K562 (cell line): ENCODE data around the gene PET100. TPM values are rescaled to one million over a fixed set of nuclear protein-coding genes. Genes with fewer than 3 reads are reported as not detected.

Experiments used
- ATAC-seq: fragments of 200-7000 bp; cut with Tn5 transposase; 3 replicates; pipeline ENCODE4 v1.9.1; 2020; ENCODE audit warnings: moderate library complexity
- BruUV-seq: library from RNA; stranded (reverse); fragments of 400-500 nt; replicated peaks from 2 replicates; lab custom pipeline; 2021; lab: Mats Ljungman, UMichigan
- CTCF ChIA-PET: fragments of 300-600 bp; formaldehyde crosslinking; extraction: SDS; loops from one replicate; lab custom pipeline; 2021; ENCODE audit warnings: low intra/inter-chr PET ratio; lab: Yijun Ruan, JAX
- POLR2A ChIA-PET: fragments of 300-600, 350-650 bp; sonication (Branson Sonifier 250); formaldehyde crosslinking; extraction: SDS; loops from one replicate; lab custom pipeline; 2021; ENCODE audit warnings: antibody characterized with exemption, inconsistent platforms; lab: Yijun Ruan, JAX
- DNase-seq, 4 experiments: peaks; one replicate each; pipeline versions ENCODE4 v3.0.0 to v3.0.0-alpha.2; 2011 to 2018; ENCODE audit warnings: low spot score in 3 of 4, mixed read lengths in 3 of 4; ENCODE audit errors: extremely low read depth in 1 of 4
- FAIRE-seq: peaks from 2 replicates; lab custom pipeline; 2011; peaks lifted over from hg19 to GRCh38; lab: Jason Lieb, UNC
- H2AFZ ChIP-seq: 2 replicates; pipeline ENCODE4 v1.6.0; 2011; ENCODE audit warnings: low read depth, low read length, control low read depth, inconsistent platforms
- H3K27ac ChIP-seq: fragments of 200-600 bp; 3 replicates; pipeline ENCODE4 v1.8.0; 2011; ENCODE audit warnings: low read depth, mild to moderate bottlenecking, control low read depth, inconsistent platforms, low read length, moderate library complexity, mixed read lengths; ENCODE audit errors: extremely low read depth
- H3K27me3 ChIP-seq, 2 experiments: fragments of 300-600 bp in 1 of 2; 2 replicates in 1 of 2; 3 replicates in 1 of 2; pipeline versions ENCODE4 v1.6.0 to v1.8.0; 2011; ENCODE audit warnings: inconsistent platforms in 2 of 2, low read length in 2 of 2, mild to moderate bottlenecking in 1 of 2, mixed read lengths in 1 of 2, moderate library complexity in 1 of 2; ENCODE audit not compliant: control insufficient read depth in 2 of 2, insufficient read depth in 2 of 2
- H3K36me3 ChIP-seq: fragments of 300-600 bp; 3 replicates; pipeline ENCODE4 v1.8.0; 2011; ENCODE audit warnings: mild to moderate bottlenecking, low read length, inconsistent platforms; ENCODE audit not compliant: control insufficient read depth, insufficient read depth
- H3K4me1 ChIP-seq, 2 experiments: fragments of 200-600 bp in 1 of 2; replicated peaks in 1 of 2; 2 replicates in 1 of 2; 3 replicates in 1 of 2; pipeline versions ENCODE4 v1.5.1 to v1.8.0; 2011; ENCODE audit warnings: inconsistent platforms in 2 of 2, low read length in 2 of 2, mild to moderate bottlenecking in 1 of 2, mixed read lengths in 1 of 2, moderate library complexity in 1 of 2; ENCODE audit not compliant: control insufficient read depth in 2 of 2, insufficient read depth in 2 of 2
- H3K4me2 ChIP-seq: 2 replicates; pipeline ENCODE4 v1.6.1; 2011; ENCODE audit warnings: low read length, control low read depth, inconsistent platforms, mixed read lengths; ENCODE audit not compliant: insufficient read depth
- H3K4me3 ChIP-seq: fragments of 200-600 bp; sonication (generic), shearing (Covaris generic); 2 replicates; pipeline ENCODE4 v1.5.1; 2016; ENCODE audit warnings: control low read depth, inconsistent platforms
- H3K79me2 ChIP-seq: fragments of 200-600 bp; 3 replicates; pipeline ENCODE4 v1.8.0; 2011; ENCODE audit warnings: low read length, inconsistent platforms; ENCODE audit not compliant: control insufficient read depth, insufficient read depth
- H3K9ac ChIP-seq, 2 experiments: 2 replicates each; pipeline versions ENCODE4 v1.6.0 to v1.6.1; 2011; ENCODE audit warnings: low read depth in 2 of 2, low read length in 2 of 2, control low read depth in 1 of 2, inconsistent platforms in 1 of 2, mild to moderate bottlenecking in 1 of 2, mixed read lengths in 1 of 2; ENCODE audit not compliant: insufficient read depth in 1 of 2
- H3K9me1 ChIP-seq: one replicate; pipeline ENCODE4 v1.6.0; 2011; ENCODE audit warnings: inconsistent platforms, mild to moderate bottlenecking, low read length, moderate library complexity; ENCODE audit not compliant: control insufficient read depth, insufficient read depth
- H3K9me3 ChIP-seq: replicated peaks from 2 replicates; pipeline ENCODE4 v1.5.1; 2011; ENCODE audit warnings: low read depth, low read length, inconsistent platforms; ENCODE audit not compliant: control insufficient read depth, insufficient read depth
- H4K20me1 ChIP-seq: replicated peaks from 2 replicates; pipeline ENCODE4 v1.6.1; 2011; ENCODE audit warnings: low read length, inconsistent platforms, mixed read lengths; ENCODE audit not compliant: control insufficient read depth, insufficient read depth
- ATF4 ChIP-seq: fragments of 450-650 bp; formaldehyde crosslinking; IDR thresholded peaks from 2 replicates; pipeline ENCODE4 v1.4.0; 2022; ENCODE audit warnings: mild to moderate bottlenecking, moderate library complexity
- CTBP1 ChIP-seq: fragments of 450-650 bp; IDR thresholded peaks from 2 replicates; pipeline ENCODE4 v1.6.1; 2016; ENCODE audit warnings: borderline replicate concordance
- CXXC5 ChIP-seq: fragments of 250-450 bp; sonication (Bioruptor Pico); IDR thresholded peaks from 2 replicates; pipeline ENCODE4 v1.8.0; 2022; ENCODE audit warnings: inconsistent platforms, mild to moderate bottlenecking, moderate library complexity
- HNRNPLL ChIP-seq: fragments of 200-400 bp; formaldehyde crosslinking; IDR thresholded peaks from 2 replicates; pipeline ENCODE4 v1.6.1; 2017; ENCODE audit warnings: low read length, low read depth, mild to moderate bottlenecking; ENCODE audit not compliant: poor library complexity, severe bottlenecking
- NRF1 ChIP-seq, 2 experiments: fragments of 450-650 bp; IDR thresholded peaks in 1 of 2; conservative IDR thresholded peaks in 1 of 2; 2 replicates each; pipeline ENCODE4 v1.6.1; 2014; ENCODE audit warnings: mild to moderate bottlenecking in 2 of 2
- SMAD2 ChIP-seq: fragments of 150-350 bp; IDR thresholded peaks from 2 replicates; pipeline ENCODE4 v1.6.1; 2014; ENCODE audit warnings: low read depth, mild to moderate bottlenecking, low read length
- SMAD4 ChIP-seq: fragments of 250-450 bp; sonication (Bioruptor Pico); conservative IDR thresholded peaks from 2 replicates; pipeline ENCODE4 v1.8.0; 2021; ENCODE audit warnings: inconsistent platforms, mild to moderate bottlenecking, moderate library complexity
- ZNF23 ChIP-seq: fragments of 250-450 bp; sonication (Bioruptor Pico); IDR thresholded peaks from 2 replicates; pipeline ENCODE4 v1.4.0; 2020; ENCODE audit warnings: mild to moderate bottlenecking
- WGBS: fragments of 100-300 bp; shearing (Covaris generic); methylation state at CpG from one replicate; pipeline ENCODE4 v1.1.6; 2016; ENCODE audit warnings: low coverage, mixed read lengths; ENCODE audit not compliant: insufficient coverage; ENCODE audit errors: missing lambda C conversion rate; 5-methylcytosine and 5-hydroxymethylcytosine counted together
- in situ Hi-C: fragments of 300-500 bp; cut with MboI; formaldehyde crosslinking; loops from 4 replicates; pipeline ENCODE4 v1.15.0; 2018; ENCODE audit warnings: inconsistent platforms, mixed read lengths
- intact Hi-C: fragments of 100-400 bp; cut with micrococcal nuclease; formaldehyde crosslinking; loops from 2 replicates; pipeline ENCODE4 v1.14.2; 2022
- polyA plus RNA-seq, 8 experiments: library from polyadenylated mRNA; depleted of rRNA in 4 of 8; stranded (reverse) in 5 of 8; unstranded in 3 of 8; fragments of >200 nt; fragmentation: Nextera tagmentation in 2 of 8; fragmentation: Illumina TruSeq in 1 of 8; extraction: Ambion mirVana in 2 of 8; extraction: Trizol in 1 of 8; gene quantifications; 2 replicates each; pipeline versions ENCODE4 v1.2.1 to v1.2.3, GENCODE V29; 2011 to 2014; ENCODE audit warnings: inconsistent platforms in 1 of 8, missing spikeins in 1 of 8
- total RNA-seq, 7 experiments: library from RNA; depleted of rRNA in 6 of 7; stranded (reverse); fragments of >200 nt in 6 of 7; fragmentation: Illumina TruSeq in 2 of 7; extraction: Trizol in 2 of 7; gene quantifications; 2 replicates each; pipeline versions ENCODE4 v1.2.1 to v1.2.3, GENCODE V29; 2011 to 2021; ENCODE audit warnings: low replicate concordance in 1 of 7

The PET100 gene
- total and polyA plus RNA-seq, 9 of the 15 experiments (the other 6 are each of a cell fraction or from before 2014, with no cell fraction given): 62.3 to 351 (median 98.3) TPM

GRCh38 chr19:7595466-7596133 is 34.0 kb upstream of the PET100 start, which contains the start of gene CAMSAP3:
Gene CAMSAP3, plus strand, starts transcription at chr19:7595863. Its CDS starts 140 bp downstream, at chr19:7596003.
- CTCF ChIA-PET: no interaction called here
- no peaks in the 10 kb centered on the region for H3K79me2 ChIP-seq
- in situ Hi-C loops (no loop called here), intact Hi-C loops (no loop called here)
- POLR2A ChIA-PET: interaction anchor here (0.6 to 1.0 kb wide), 2 partner anchors 10 to 19 kb away, joined by 3 read pairs; no protein-coding TSS in a partner anchor
- DNase-seq (peak; percentile 54 to 92 (median 73)), ATAC-seq (peak; percentile 92), FAIRE-seq (no peak)
- H3K27me3 ChIP-seq: peaks cover 21 to 42% of the 10 kb centered on the region in 2 experiments; a peak in 4 of 5 replicates
- H3K4me1 ChIP-seq: peaks cover 0 to 18% of the 10 kb centered on the region in 2 experiments; a peak in 2 of 5 replicates
- 0 out of 2 replicates have a peak within 1 kb of the TSS, but pooled peaks have one; percentile 38 for H3K4me2 ChIP-seq
- H3K36me3 ChIP-seq: no peaks in the 10 kb centered on the region
- H3K9me3 ChIP-seq: 0 out of 2 replicates have a peak, but pooled peaks cover 1% of the 10 kb centered on the region
- H3K9me1 ChIP-seq: no peaks in the 10 kb centered on the region
- peak within 1 kb of the TSS; percentile 30 for H3K4me3 ChIP-seq
- H3K9ac ChIP-seq: no peak within 1 kb of the TSS
- peak; percentile 37; the same call in 1 of the 2 replicates for TF ChIP-seq CTBP1
- TF ChIP-seq ZNF23 (CRISPR knock-in tag): no peak
- peak; percentile 67 to 73 for TF ChIP-seq NRF1 (conservative IDR thresholded peaks at IDR 0.05 in 1 of 2, IDR thresholded peaks at IDR 0.05 in 1 of 2)
- TF ChIP-seq HNRNPLL: peak; percentile 91
- no peak for TF ChIP-seq ATF4 (CRISPR knock-in tag)
- peak; percentile 58 for TF ChIP-seq CXXC5 (CRISPR knock-in tag)
- TF ChIP-seq SMAD4 (CRISPR knock-in tag): peak; percentile 38
- no peak for TF ChIP-seq SMAD2
- WGBS: 1% methylated on average over 32 of the region's 78 CpGs
- H2AFZ ChIP-seq: no peak within 1 kb of the TSS
- 0 out of 2 replicates have a peak, but pooled peaks cover 5% of the 10 kb centered on the region for H4K20me1 ChIP-seq
- no TSS peak for BruUV-seq
- no peak within 1 kb of the TSS for H3K27ac ChIP-seq
